8988T (cell line): ENCODE data around the gene PLA2G4E.

Source experiments
- DNase-seq: peaks from one replicate; pipeline ENCODE4 v3.0.0; 2011

Gene PLA2G4E

DNA sequence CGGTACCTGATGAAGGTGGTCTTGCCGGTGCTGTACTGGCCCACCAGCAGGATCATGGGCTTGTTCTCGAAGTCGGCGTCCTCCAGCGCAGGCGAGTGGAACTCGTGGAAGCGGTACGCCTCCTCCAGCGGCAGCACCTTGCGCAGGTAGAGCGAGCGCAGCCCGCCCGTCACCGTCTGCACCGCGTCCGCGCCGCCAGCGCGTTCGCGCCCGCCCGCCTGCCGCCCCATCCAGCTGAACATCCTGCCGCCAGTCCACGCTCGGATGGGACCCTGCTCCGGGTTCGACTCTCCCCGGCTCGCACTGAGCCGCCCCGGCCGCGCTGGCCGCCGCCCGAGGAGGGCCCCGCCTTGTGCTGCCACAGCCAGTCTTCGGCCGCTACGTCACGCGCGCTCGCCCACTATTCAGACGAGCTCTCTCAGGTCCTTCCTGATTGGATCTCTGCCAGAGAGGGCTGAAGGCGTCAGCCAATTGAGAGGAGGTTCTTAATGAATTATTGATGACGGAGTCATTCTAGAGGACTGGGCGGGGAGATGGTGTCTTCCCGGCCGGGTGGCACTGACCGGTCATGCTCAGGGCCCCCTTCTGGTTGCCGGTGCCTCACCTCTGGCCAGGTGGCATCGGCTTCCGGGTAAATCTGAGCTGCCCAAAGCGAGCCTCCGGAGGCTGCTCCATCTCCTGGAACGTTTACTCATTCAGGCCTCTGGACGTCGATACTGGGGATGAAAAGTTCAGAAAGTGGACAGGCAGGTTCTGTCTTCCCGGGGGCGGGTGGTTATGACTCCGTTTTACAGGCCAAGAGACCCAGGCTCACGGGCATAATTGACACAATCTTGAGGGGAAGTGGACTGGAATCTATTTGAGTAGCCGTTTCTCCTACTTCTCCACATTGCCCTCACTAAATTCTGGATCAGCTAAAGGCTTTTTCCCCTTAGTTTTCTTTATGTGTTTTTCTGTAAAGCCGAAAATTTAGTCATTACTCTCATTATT lies 48.3 kb downstream of the PLA2G4E start, which contains the start of gene EHD4:
TSS of gene EHD4 (minus strand) at position 305 of the 990 bp plus-strand sequence. CDS start at position 242, 63 bp downstream.
- DNase-seq, result peak; percentile 61

DNA sequence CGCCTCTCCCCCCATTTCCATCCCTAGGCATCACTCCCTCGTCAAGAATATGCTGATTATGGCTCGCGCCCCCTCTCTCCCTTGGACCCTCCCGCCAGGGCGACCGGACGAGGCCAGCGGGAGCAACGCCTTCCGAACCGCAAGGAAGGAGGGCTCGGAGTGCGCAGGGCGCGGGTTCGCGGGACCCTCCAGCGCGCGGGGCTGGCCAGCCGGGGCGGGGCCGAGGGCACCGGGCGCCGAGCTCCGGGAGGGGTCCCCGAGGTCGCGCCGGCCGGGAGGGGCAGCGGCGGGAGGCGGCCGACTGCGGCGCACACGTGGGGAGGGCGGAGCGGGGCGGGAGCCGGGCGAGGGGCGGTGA lies 49.0 kb downstream of the PLA2G4E start:
- no peak for DNase-seq

DNA sequence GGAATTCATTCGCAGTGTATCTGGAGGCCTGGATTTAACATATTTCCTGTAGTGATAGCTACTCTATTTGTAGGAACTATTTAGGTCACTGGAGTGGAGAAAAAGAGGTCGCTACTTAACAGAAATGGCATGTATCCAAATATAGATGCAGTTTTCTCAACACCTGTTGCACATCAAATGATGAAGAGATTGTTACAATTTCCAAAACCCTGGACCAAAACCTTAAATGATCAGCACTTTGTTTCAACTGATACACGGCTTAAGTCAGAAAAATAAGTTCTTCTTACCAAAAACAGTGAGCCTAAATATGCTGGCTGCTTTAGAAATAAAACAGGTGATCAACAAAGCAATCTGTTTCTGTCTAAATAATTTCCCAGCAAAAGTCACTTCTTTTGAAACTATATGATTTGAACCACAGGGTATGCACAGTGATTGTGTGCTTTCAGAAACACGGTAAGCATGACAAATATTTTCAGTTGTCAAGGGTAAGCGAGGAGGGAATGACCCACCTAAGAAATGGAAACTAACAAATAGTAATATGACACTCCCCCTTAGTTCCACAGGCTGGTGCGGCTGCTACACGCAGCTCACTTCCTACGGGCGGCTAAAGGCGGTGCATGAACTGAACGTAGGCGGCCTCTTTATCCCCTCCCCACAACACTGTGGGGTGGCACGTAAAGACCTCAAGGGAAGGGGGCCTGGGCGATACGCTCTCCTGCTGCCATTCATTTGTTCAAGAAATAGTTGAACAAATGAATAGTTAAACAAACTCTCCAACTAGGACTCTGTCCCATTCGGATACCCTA lies 49.5 kb downstream of the PLA2G4E start:
- DNase-seq, result no peak

DNA sequence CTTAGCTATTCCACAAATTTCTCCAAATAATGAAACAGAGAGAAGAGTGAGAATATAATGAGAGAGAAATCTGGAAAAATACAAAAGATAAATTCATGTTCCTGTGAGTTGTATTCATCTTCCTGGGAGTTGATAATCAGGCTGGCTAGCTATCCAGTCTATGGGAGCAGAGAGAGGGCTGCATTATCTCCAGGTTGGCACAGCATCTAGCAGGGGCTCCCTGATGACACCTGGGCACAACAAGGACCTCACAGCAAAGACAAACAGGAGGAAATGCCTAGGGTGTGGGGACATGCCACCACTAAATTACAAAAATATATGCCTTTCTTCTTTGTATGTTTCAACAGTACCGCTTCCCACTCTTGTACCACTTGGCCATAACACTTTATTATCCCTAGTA lies 50.4 kb downstream of the PLA2G4E start:
- no peak for DNase-seq

DNA sequence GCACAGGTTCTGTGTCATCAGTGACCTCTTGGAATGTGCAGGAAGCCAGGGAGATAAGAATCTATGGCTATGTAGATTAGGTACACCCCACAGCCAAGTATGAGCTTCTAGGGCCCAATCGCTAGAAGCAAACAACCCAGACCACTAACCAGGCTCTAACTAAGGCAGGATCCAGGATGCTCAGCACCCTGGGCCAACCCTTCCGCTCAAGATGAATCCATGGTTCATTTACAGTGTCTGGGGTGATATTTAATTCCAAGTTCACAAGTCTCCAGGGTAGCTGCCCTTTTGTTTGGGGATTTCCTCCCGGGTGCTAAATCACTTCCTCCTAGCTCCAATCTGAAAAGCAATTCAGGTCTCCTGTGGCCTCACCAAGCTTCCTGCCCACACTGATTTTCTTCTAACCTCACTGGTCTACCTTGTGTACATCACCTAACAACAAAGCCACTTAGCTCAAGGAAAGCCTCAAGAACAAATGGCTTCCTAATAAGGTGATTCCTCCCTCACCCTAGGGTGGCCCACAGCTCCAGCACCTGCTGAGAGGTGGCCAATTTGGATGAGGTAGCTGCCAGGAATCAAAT lies 50.9 kb downstream of the PLA2G4E start:
- DNase-seq, result no peak

DNA sequence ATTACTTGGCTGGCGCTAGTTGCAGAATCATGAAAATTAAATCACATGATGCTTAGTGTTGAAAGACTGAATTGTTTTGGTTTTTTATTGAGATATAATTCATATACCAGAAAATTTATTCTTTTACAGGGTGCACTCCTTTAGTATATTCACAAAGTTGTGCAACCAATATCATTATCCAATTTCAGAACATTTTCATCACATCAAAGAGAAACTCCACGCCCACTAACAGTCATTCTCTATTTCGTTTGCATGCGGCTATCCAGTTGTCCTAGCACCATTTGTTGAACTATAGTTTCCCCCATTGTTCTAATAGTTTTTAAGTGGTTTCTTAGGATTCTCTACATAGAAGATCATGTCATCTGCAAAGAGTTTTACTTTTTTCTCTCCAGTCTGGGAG lies 52.1 kb downstream of the PLA2G4E start:
- no peak for DNase-seq

DNA sequence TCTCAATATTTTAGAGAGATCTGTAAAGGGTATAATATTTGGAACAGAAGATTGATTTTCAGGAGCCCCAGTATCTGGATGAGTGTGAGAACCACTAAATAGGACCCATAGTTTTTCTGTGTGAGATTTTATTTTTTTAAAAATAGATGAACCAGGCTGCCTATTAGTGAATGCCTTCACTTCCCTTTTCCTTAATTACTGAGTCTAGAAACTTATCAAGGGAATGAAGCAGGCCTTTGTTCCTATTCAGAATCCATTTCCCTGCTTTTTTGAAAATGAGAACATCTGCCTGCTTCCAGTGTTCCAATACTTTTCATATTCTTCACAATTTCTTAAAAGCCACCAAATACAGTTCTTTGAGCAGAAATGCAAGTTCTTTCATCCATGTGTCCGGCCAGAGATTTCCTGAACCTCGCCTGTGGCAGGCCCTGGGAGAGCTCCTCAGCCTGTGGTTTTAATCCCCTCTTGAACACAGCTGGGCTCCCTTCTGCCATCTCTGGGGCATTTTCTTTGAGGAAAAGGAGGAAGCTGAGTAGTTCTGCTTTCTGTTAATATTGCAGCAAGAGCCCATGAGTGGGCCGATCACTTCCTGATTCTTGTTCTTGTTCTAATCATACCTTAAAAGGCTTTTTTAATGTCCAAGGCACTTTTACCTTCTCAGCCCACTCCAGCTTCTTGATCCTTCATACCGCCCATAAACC lies 53.2 kb downstream of the PLA2G4E start:
- DNase-seq, result no peak

DNA sequence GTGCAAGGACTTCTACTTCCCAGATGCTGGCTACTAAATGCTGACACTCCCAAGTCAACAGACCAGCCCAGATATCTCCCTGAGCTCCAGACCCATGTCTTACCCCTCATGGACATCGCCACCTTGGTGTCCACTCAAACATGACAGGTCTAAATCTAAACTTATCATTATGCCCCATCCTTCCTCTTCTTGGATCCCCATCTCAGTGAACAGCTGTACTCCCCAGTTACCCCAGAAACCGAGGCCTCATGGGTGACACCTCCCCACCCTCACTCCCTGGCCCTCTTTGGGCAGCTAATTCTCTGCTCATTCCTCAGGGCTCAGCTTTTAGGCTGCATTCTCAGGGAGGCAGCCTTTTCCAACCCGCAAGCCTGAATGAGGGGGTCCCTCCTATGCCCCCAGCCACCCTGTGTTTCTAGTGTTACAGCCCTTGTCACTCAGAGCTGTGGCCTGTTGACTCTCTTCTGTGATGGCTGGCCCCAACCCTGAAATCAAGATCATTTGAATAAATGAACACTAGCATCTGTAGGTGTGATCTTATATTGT lies 53.8 kb downstream of the PLA2G4E start:
- DNase-seq, result no peak

DNA sequence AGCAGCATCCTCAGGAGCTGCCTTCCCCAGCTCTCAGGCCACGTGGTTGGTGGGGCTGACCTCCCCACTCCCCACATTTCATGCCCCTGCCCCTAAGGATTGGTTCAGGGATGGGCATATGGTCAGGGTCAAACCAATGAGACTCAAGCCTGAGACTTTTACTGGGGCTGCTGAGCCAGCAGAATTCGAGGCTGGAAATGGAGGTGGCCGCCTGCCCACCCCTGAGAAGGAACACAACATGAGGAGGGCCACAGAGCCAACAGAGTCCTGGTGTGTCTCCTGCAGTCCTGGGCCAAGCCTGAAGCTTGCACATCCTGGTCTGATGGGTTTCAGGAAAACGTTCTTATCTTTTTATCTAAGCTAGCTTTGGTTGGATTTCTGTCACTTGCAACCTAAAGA lies 54.4 kb downstream of the PLA2G4E start:
- no peak for DNase-seq

DNA sequence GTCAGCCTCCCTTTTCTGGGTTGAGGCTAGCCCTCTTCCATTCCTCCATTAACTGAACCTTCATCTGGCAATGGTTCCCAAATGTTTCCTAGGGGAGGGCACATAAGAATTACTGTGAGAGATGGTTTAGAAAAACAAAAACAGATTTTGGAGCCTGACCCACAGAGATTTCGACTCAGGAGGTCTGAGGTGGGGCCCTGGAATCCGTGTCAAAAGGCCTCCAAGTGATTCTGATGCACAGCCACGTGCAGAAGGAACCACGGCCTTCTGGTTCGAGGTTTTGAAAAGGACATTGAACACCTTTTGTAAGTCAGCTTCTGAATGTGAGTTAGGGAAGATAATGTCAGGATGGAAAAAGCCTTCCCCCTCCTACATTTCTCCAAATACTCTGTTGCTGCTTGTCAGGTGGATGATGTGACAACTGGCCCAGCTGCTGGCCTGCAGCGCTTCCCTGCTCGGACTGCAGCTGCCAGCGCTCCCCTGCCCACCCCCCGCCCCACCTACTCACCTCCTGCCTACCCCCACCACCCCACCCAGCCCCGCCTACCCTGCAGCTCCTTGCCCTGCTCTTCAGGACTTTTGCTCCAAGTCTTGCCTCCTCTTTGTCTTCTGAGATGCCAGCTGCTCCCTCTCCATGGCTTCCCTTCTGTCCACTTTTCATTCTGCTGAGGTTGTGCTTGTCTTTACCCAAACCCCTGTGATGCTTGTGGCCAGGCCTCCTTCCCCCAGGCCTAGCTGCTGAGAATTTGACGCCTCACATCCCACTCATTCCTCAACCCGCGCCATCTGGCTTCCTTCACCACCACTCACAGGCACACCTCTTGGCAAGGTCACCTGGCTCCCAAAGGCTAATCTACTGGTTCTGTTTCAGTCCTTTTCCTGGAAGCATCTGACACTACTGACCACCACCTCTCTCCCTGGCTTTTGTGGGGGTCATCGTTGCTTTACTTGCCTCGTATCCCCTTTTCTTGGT lies 55.1 kb downstream of the PLA2G4E start:
- no peak for DNase-seq

DNA sequence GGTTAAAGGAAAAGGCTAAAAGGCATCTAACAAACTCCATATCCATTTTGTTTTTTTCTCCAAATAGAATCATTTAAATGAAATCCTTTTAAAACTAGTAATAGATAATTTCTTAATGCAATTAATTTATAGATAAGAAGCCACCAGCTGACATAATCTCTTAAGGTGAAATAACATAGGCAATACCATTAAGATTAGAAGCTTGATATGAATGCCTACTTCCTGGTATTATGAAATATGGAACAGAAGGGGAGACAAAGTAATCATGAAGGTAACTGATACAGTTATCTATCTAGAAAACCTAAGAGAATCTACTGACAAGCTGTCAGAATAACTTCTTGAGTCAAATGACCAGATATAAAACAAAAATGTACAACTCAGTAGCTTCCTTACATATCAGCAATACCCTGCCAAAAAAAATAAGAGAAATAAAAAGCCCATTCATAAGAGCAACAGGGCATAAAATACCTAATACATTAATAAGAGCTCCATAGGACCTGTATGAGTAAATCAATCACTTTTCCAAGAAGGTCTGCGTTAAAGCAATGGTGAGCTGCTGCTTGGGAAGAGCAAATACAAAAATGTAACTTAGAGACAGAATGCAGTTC lies 59.1 kb downstream of the PLA2G4E start:
- no peak for DNase-seq

DNA sequence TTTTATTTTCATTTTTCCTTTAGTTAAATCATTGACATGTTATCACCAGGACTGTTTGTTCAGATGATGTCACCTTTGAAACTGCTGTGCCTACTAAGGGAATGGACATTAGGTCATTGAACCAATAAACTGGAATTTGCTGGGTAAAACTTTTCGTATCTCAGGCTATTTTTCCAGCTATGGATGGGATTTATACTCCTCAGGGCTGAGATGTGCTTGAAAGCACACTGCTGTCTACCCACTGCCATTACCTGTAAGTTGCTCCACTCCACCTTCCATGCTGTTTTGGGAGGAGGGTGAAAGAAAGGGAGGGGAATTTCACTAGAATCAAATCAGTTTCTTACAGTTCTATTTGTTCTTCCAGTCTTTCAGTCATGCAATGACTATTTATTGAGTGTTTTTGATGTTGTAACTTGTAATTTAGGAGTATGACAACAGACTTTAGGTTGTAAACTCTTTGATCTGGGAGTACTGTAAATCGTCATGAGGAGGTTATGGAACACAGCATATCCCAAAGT lies 59.8 kb downstream of the PLA2G4E start:
- no peak for DNase-seq

DNA sequence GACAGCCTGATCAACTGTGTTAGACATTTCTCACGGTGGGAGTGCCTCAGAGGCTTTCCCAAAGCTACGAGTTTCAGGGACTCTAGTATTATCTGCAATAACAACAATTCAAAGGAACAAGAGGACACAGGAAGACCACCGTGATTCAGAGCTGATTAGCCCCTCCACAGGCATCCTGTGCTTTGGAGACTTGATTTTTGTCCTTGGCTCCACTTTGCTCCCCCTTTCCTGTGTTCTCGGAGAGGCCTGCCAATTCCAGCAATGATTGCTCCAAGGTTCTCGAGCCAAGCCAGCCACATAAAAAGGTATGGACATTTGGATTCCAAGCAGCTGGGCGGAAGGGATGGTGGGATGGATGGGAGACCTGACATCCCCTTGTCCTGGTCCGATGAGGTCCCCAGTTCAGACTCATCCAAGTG lies 62.8 kb downstream of the PLA2G4E start:
- no peak for DNase-seq

DNA sequence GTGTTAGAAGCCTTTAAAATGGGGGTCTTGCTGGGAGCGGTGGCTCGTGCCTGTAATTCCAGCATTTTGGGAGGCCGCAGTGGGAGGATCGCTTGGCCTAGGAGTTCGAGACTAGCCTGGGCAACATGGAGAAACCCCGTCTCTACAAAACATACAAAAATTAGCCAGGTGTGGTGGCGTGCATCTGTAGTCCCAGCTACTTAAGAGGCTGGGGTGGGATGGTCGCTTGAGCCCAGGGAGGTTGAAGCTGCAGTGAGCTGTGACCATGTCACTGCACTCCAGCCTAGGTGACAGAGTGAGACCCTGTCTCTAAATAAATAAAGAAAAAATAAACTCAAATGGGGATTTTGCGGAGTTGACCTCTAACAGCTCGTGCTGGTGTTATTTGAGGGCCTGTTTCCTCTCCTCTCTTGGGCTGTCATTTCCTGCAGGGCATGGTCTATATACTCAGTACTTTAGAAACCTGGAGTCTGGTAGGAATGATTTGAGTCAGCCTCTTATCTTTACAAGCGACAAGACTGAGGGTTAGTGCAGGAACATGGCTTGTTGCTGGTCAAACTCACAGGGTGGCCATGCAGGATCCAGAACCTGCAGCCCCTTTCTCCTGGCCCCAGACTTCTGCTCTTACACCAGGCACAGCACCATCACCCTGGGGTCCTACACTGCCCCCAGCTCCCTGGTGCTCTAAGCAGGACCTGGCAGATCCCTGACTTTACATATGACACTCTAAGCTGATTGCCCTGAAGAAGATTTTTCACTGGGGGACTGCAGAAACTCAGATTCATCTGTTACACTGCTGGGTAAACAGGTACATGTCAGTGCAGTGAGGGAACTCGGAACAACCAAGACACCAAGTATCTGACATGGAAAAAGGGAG lies 63.6 kb downstream of the PLA2G4E start:
- no peak for DNase-seq

DNA sequence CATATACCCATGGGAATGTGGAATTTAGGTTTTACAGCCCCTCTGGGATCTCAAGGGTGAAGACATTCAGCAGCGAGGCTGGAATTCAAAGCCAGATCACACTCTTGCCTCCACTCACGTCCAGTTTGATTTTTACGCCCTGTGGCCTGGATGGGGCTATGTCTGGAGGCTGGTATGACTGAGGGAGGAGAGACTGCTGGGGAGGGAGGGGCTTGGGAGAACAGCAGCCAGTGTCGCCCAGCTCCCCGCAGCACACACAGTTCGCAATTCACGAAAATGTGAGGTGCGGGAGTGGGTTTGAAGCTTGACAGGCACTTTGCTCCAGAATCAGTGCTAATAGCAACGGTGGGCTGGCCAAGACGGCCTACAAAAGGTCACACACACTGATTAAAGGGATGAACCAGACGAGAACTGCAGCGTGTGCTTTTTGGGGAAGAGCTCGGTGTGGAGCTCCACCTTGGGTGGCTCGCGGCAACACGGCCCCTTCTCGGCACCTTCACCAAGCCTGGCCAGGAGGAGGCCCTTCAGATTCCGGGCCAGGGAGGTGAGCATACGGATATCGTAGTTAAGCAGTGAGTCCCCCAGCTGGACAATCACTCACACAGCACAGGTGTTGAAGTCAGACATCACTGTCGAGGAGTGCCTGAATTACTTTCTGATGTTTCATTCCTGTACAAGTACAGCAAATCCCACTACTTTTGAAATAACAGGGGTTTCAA lies 64.9 kb downstream of the PLA2G4E start:
- no peak for DNase-seq

DNA sequence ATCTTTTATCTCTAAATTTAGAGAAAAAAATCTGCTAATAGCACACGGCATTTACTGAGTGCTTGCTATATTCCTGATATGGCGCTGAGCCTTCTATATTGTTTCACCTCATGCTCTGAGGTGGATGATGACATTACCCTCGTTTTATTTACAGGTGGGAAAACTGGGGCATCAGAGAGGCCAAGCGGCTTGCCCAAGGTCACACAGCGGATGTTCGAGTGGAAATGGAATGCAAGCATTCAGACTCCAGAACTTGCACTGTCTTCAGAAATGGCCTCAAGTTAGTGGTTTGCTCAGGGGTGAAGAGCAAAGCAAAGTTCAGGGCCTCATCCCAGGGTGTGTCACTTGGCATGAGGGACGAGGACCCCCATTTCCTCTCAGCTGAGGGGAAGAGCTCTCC lies 65.7 kb downstream of the PLA2G4E start:
- DNase-seq, result no peak

DNA sequence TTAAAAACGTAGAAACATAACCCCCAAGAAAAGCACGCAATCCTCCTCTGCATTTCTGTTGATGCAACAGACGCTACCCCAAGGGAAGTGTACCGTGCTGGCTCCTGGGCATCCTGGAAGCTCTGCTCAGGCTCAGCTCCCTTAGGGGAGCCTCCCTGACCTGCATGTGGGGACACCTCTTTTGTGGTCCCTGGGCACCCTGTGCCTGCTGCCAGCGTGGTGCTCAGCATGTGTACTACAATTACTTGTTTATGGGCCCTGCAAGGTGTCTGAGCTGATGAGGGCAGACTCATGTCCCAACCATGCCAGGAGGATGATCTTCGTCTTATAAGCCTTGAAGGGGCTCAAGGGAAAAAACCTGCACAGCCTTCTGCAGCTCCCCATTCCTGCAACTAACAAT lies 66.8 kb downstream of the PLA2G4E start:
- DNase-seq, result no peak

DNA sequence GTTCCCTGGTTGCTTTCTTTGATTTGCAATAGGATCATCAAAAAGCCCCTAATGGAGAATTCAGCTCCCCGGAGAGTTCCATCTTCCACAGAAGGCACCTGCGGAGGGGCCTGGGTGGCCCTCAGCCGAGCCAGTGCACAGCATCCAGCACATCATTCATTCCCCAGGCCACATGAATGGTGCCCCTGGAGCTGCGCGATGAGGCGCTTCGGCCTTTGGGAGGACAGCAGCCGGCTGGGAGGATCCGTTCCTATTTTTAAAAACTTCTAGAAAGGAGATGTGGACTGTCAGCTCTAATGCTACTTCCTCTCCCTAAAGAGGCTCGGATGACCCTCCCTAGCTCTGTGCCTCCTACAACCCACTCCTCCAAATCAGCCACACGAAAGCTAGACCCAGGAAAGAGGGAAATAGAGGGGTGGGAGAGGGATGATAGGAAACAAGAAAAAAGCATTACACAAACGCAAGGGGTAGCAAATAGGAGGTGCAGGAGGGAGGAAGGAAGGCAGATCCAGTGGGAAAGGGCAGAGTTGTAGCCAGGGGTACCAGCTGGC lies 68.8 kb downstream of the PLA2G4E start:
- no peak for DNase-seq

DNA sequence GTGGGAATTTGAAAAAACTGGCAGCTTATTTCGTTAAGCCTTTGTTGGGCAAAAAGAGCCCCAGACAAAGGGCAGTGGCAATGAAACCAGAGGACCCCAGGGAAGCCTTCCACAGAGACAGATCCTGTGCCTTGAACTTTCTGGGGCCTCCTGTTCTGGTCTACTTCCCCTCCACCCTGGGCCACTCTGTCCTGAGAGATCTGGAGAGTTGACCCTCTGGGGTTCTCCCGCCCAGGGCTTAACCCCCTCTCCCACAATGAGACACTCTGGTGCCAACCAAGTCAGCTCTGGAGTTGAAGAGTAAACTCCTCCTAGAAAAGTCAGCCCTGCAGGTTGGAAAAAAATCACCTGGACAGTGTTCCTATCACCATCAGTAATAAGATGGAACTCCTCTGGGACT lies 69.3 kb downstream of the PLA2G4E start:
- DNase-seq, result no peak
